Measurements from ENCODE around the gene TBKBP1.

The TBKBP1 gene

DNA sequence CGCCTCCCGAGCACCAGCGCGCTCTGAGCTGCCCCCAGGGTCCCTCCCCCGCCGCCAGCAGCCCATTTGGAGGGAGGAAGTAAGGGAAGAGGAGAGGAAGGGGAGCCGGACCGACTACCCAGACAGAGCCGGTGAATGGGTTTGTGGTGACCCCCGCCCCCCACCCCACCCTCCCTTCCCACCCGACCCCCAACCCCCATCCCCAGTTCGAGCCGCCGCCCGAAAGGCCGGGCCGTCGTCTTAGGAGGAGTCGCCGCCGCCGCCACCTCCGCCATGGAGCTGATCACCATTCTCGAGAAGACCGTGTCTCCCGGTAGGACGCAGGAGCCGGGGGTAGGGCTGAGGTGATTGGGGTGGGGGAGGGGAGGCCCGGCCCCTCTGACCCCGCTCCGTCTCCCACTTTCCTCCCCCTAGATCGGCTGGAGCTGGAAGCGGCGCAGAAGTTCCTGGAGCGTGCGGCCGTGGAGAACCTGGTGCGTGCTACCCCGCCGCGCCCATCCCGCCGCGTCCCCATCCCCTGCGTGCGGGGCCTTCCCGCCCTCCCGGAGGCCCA lies 43.9 kb upstream of the TBKBP1 start:
- no peaks in the 10 kb centered on the region for H3K9me3 ChIP-seq (ENCODE audit: insufficient read depth, low read length, severe bottlenecking)
- H3K4me3 ChIP-seq (ENCODE audit: low read depth in 1 of 2, low read length in 2 of 2), result peak overlapping the region; percentile 50 to 64; a peak in 3 of 4 replicates
- DNase-seq (no peak), ATAC-seq (ENCODE audit: insufficient read depth, low read depth) (peak; percentile 1; the same call in 2 of the 3 replicates)
- peak overlapping the region; percentile 62 for H2AFZ ChIP-seq (ENCODE audit: low read depth, low read length)
- H3K27me3 ChIP-seq (ENCODE audit: insufficient read depth, low read length, poor library complexity), result no peaks in the 10 kb centered on the region
- peaks cover 60% of the 10 kb centered on the region for H3K79me2 ChIP-seq (ENCODE audit: insufficient read depth, low read length)
- peak overlapping the region; percentile 77 for H3K9ac ChIP-seq (ENCODE audit: low read depth, low read length)
- H3K27ac ChIP-seq (ENCODE audit: low read length), result peak overlapping the region; percentile 98
- no peak for TF ChIP-seq EZH2 (IDR thresholded peaks at IDR 0.05; ENCODE audit: borderline replicate concordance, low read depth, low read length, severe bottlenecking)
- TF ChIP-seq, protein P1, sequence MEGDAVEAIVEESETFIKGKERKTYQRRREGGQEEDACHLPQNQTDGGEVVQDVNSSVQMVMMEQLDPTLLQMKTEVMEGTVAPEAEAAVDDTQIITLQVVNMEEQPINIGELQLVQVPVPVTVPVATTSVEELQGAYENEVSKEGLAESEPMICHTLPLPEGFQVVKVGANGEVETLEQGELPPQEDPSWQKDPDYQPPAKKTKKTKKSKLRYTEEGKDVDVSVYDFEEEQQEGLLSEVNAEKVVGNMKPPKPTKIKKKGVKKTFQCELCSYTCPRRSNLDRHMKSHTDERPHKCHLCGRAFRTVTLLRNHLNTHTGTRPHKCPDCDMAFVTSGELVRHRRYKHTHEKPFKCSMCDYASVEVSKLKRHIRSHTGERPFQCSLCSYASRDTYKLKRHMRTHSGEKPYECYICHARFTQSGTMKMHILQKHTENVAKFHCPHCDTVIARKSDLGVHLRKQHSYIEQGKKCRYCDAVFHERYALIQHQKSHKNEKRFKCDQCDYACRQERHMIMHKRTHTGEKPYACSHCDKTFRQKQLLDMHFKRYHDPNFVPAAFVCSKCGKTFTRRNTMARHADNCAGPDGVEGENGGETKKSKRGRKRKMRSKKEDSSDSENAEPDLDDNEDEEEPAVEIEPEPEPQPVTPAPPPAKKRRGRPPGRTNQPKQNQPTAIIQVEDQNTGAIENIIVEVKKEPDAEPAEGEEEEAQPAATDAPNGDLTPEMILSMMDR (IDR thresholded peaks at IDR 0.05; ENCODE audit: borderline replicate concordance, extremely low read depth, low read length, poor library complexity, severe bottlenecking), result no peak
- peaks cover 56% of the 10 kb centered on the region for H3K4me1 ChIP-seq (ENCODE audit: insufficient read depth, low read length)
- peaks cover 45% of the 10 kb centered on the region for H3K36me3 ChIP-seq (ENCODE audit: insufficient read depth, low read length)
- peak overlapping the region; percentile 49 for H3K4me2 ChIP-seq (ENCODE audit: insufficient read depth, low read length)
- peaks cover 37% of the 10 kb centered on the region for H4K20me1 ChIP-seq (ENCODE audit: insufficient read depth, low read length)

DNA sequence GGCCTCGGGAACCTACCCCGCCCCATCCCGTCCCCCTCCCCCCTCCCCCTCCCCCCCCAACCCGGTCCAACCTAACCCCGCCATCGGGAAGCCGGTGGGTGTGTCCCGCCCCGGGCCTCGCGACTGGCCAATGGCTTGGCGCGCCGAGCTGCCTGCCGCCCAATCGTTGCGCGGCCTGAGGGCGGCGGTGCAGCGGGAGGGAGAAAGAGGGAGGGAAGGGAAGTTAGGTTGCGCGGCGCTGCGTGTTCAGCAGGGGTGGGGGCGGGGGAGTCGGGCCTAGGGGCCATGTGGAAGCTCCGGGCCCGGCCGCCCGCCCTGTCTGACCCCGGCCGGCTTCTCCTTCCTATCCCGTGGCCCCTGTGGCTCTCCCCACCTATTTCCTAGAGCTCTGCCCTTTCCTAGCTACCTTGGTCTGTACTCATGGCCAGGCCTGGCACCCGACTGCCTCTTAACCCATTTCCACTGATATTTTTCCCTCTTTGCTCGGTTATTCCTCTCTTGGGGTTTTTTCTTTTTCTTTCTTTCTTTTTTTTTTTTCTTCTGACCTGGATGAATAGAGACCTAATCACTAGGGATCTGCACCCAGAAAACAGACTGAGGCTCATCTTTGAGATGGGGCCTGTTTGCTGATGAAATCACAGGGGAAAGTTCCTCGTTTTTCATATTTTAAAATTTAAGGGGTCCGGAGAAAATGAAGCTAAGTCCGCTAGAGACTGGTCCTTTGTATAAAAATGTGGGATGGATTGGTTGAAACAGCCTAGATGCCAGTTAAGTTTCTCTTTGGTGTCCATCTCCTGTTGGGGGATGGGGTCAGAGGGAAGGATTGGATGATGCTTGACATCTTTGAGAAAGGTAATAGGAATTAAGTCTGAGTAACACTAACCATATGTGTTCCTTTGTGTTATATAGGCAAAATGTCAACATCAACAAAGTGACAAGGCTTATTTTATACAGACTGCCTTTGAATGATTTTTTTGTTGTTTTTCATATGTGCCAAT lies 43.1 kb upstream of the TBKBP1 start:
- DNase-seq, result peak; percentile 98
- H3K27ac ChIP-seq (ENCODE audit: low read length), result peak overlapping the region; percentile 98
- peak overlapping the region; percentile 64 to 99 for H3K4me3 ChIP-seq (ENCODE audit: low read depth in 1 of 2, low read length in 2 of 2)
- peak overlapping the region; percentile 86 for H3K9ac ChIP-seq (ENCODE audit: low read depth, low read length)
- H3K27me3 ChIP-seq (ENCODE audit: insufficient read depth, low read length, poor library complexity), result no peaks in the 10 kb centered on the region
- peak; percentile 58 for ATAC-seq (ENCODE audit: insufficient read depth, low read depth)
- peaks cover 45% of the 10 kb centered on the region for H4K20me1 ChIP-seq (ENCODE audit: insufficient read depth, low read length)
- peaks cover 68% of the 10 kb centered on the region for H3K79me2 ChIP-seq (ENCODE audit: insufficient read depth, low read length)
- H3K36me3 ChIP-seq (ENCODE audit: insufficient read depth, low read length), result peaks cover 52% of the 10 kb centered on the region
- no peaks in the 10 kb centered on the region for H3K9me3 ChIP-seq (ENCODE audit: insufficient read depth, low read length, severe bottlenecking)
- TF ChIP-seq, protein P1 (IDR thresholded peaks at IDR 0.05; ENCODE audit: borderline replicate concordance, extremely low read depth, low read length, poor library complexity, severe bottlenecking), result no peak
- TF ChIP-seq EZH2 (IDR thresholded peaks at IDR 0.05; ENCODE audit: borderline replicate concordance, low read depth, low read length, severe bottlenecking), result no peak
- peak overlapping the region; percentile 81 for H3K4me2 ChIP-seq (ENCODE audit: insufficient read depth, low read length)
- no peak overlapping the region for H2AFZ ChIP-seq (ENCODE audit: low read depth, low read length)
- peaks cover 64% of the 10 kb centered on the region for H3K4me1 ChIP-seq (ENCODE audit: insufficient read depth, low read length)

DNA sequence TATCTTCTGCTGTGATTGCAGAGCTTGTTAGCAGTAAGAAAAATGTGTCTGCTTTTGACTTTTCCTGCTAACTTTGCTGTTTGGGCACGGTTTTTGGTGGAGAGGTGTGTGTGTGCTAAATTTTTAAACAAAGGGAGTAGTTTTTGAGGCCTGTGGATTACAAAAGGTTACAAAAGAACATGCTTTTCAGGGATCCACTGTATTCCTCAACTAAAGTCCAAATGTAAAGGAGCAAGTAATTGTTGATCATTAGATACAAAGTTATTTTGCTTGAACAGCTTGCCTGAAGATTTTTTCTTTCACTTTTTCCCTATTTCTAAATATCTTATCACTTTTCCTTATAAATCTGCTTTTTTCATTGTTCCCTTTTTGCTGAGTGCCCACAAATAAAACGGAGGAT lies 42.3 kb upstream of the TBKBP1 start:
- H3K9ac ChIP-seq (ENCODE audit: low read depth, low read length), result peak overlapping the region; percentile 86
- peak overlapping the region; percentile 64 to 99; a peak in 2 of 4 replicates for H3K4me3 ChIP-seq (ENCODE audit: low read depth in 1 of 2, low read length in 2 of 2)
- ATAC-seq (ENCODE audit: insufficient read depth, low read depth), result no peak
- H2AFZ ChIP-seq (ENCODE audit: low read depth, low read length), result no peak overlapping the region
- TF ChIP-seq, protein P1 (IDR thresholded peaks at IDR 0.05; ENCODE audit: borderline replicate concordance, extremely low read depth, low read length, poor library complexity, severe bottlenecking), result no peak
- no peak for TF ChIP-seq EZH2 (IDR thresholded peaks at IDR 0.05; ENCODE audit: borderline replicate concordance, low read depth, low read length, severe bottlenecking)
- no peaks in the 10 kb centered on the region for H3K9me3 ChIP-seq (ENCODE audit: insufficient read depth, low read length, severe bottlenecking)
- H3K27me3 ChIP-seq (ENCODE audit: insufficient read depth, low read length, poor library complexity), result no peaks in the 10 kb centered on the region
- peak overlapping the region; percentile 4; the same call in 1 of the 2 replicates for H3K27ac ChIP-seq (ENCODE audit: low read length)
- peaks cover 77% of the 10 kb centered on the region for H3K79me2 ChIP-seq (ENCODE audit: insufficient read depth, low read length)
- peaks cover 61% of the 10 kb centered on the region for H3K36me3 ChIP-seq (ENCODE audit: insufficient read depth, low read length)
- H3K4me2 ChIP-seq (ENCODE audit: insufficient read depth, low read length), result peak overlapping the region; percentile 81
- no peak for DNase-seq
- H4K20me1 ChIP-seq (ENCODE audit: insufficient read depth, low read length), result peaks cover 54% of the 10 kb centered on the region
- H3K4me1 ChIP-seq (ENCODE audit: insufficient read depth, low read length), result peaks cover 69% of the 10 kb centered on the region
